RWPE2 (cell line): ENCODE measurements around the gene ARL2BP.

ENCODE experiments used
- ATAC-seq: fragments of 200-7000 bp; cut with Tn5 transposase; 3 replicates; pipeline ENCODE4 v1.9.1; 2021; ENCODE audit warnings: low read depth
- DNase-seq: peaks from one replicate; pipeline ENCODE4 v3.0.0-alpha.2; 2020; ENCODE audit warnings: low spot score
- H3K27ac ChIP-seq: fragments of 450-650 bp; 2 replicates; pipeline ENCODE4 v1.5.1; 2017; ENCODE audit warnings: mild to moderate bottlenecking; ENCODE audit not compliant: poor library complexity, severe bottlenecking
- H3K27me3 ChIP-seq: fragments of 250-450 bp; sonication (Bioruptor Pico); 2 replicates; pipeline ENCODE4 v1.5.1; 2021; ENCODE audit warnings: mild to moderate bottlenecking, moderate library complexity; ENCODE audit not compliant: insufficient read depth, poor library complexity, severe bottlenecking
- H3K36me3 ChIP-seq: fragments of 250-450 bp; sonication (Bioruptor Pico); 2 replicates; pipeline ENCODE4 v1.5.1; 2020; ENCODE audit warnings: low read depth, mild to moderate bottlenecking, moderate library complexity
- H3K4me1 ChIP-seq: fragments of 250-450 bp; sonication (Bioruptor Pico); 2 replicates; pipeline ENCODE4 v1.5.1; 2021; ENCODE audit warnings: mild to moderate bottlenecking, moderate library complexity; ENCODE audit not compliant: insufficient read depth, poor library complexity, severe bottlenecking
- H3K4me3 ChIP-seq: fragments of 250-450 bp; sonication (Bioruptor Pico); 2 replicates; pipeline ENCODE4 v1.5.1; 2021; ENCODE audit warnings: mild to moderate bottlenecking, moderate library complexity; ENCODE audit not compliant: severe bottlenecking
- H3K9me3 ChIP-seq: fragments of 250-450 bp; sonication (Bioruptor Pico); 2 replicates; pipeline ENCODE4 v1.5.1; 2021; ENCODE audit warnings: mild to moderate bottlenecking, moderate library complexity; ENCODE audit not compliant: severe bottlenecking
- TF ChIP-seq, protein P1 (sequence below): fragments of 450-650 bp; IDR thresholded peaks from one replicate; pipeline ENCODE4 v1.5.1; 2017; ENCODE audit warnings: mild to moderate bottlenecking, moderate library complexity; ENCODE audit not compliant: poor library complexity, severe bottlenecking

ARL2BP gene

DNA sequence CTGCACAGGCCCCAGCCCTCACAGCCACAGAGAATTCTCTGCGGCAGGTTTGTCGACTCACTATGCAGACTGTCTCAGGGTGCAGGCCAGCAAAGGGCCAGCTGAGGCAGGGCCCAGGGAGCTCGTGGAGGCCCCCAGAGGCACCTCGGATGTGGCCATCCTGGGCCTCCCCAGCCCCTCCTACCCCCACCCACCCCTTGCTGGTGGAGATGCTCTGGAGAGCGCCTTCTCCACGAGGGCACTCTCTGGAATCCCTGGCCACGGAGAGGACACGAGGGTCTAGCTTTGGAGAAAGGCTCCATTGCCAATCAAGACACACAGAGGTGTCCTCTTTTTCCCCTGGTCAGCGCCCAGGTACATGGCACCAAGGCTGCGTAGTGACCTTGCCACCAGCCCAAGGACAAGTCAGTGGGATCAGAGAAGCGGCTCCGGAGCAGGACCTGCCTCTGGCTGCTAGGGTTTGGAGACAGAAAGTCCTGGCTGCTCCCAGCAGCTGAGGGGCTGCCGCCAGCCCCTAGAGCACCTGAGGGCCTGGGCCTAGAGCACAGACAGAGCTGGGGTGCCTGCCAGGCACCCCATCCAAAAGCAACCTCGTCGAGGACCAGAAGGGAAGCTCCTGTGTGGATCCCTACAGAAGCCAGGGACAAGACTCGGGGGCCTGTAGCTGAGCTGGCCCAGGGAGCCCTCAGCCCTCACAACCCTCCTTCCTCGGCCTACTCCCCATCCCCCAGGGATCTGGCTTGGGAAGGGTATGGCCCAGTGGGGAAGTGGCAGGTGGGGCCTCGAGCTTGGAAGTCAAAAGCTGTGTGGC, 18.7 kb downstream of the ARL2BP start:
- H3K27ac ChIP-seq: peak overlapping the region; percentile 83
- H3K4me1 ChIP-seq: peaks cover 52% of the 10 kb centered on the region
- H3K9me3 ChIP-seq: no peaks in the 10 kb centered on the region
- peaks cover 16% of the 10 kb centered on the region for H3K36me3 ChIP-seq
- no peak overlapping the region for H3K4me3 ChIP-seq
- DNase-seq (peak; percentile 47), ATAC-seq (no peak)
- H3K27me3 ChIP-seq: no peaks in the 10 kb centered on the region
- TF ChIP-seq, protein P1, sequence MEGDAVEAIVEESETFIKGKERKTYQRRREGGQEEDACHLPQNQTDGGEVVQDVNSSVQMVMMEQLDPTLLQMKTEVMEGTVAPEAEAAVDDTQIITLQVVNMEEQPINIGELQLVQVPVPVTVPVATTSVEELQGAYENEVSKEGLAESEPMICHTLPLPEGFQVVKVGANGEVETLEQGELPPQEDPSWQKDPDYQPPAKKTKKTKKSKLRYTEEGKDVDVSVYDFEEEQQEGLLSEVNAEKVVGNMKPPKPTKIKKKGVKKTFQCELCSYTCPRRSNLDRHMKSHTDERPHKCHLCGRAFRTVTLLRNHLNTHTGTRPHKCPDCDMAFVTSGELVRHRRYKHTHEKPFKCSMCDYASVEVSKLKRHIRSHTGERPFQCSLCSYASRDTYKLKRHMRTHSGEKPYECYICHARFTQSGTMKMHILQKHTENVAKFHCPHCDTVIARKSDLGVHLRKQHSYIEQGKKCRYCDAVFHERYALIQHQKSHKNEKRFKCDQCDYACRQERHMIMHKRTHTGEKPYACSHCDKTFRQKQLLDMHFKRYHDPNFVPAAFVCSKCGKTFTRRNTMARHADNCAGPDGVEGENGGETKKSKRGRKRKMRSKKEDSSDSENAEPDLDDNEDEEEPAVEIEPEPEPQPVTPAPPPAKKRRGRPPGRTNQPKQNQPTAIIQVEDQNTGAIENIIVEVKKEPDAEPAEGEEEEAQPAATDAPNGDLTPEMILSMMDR: no peak

GRCh38 chr16:57264381-57264780, 19.3 kb downstream of the ARL2BP start:
- ATAC-seq (no peak), DNase-seq (peak; percentile 34)
- Histone ChIP-seq H3K4me1 (peaks cover 52% of the 10 kb centered on the region), H3K36me3 (peaks cover 15% of the 10 kb centered on the region), H3K4me3 (no peak overlapping the region), H3K9me3 (no peaks in the 10 kb centered on the region), H3K27me3 (no peaks in the 10 kb centered on the region), H3K27ac (peak overlapping the region; percentile 83)
- TF ChIP-seq, protein P1: no peak

GRCh38 chr16:57264950-57265371, 19.9 kb downstream of the ARL2BP start:
- ATAC-seq (no peak; the same call in 2 of the 3 replicates), DNase-seq (peak; percentile 60)
- TF ChIP-seq, protein P1: no peak
- H3K4me3 ChIP-seq: no peak overlapping the region
- peak overlapping the region; percentile 83 for H3K27ac ChIP-seq
- peaks cover 51% of the 10 kb centered on the region for H3K4me1 ChIP-seq
- peaks cover 12% of the 10 kb centered on the region for H3K36me3 ChIP-seq
- no peaks in the 10 kb centered on the region for H3K27me3 ChIP-seq
- no peaks in the 10 kb centered on the region for H3K9me3 ChIP-seq

DNA sequence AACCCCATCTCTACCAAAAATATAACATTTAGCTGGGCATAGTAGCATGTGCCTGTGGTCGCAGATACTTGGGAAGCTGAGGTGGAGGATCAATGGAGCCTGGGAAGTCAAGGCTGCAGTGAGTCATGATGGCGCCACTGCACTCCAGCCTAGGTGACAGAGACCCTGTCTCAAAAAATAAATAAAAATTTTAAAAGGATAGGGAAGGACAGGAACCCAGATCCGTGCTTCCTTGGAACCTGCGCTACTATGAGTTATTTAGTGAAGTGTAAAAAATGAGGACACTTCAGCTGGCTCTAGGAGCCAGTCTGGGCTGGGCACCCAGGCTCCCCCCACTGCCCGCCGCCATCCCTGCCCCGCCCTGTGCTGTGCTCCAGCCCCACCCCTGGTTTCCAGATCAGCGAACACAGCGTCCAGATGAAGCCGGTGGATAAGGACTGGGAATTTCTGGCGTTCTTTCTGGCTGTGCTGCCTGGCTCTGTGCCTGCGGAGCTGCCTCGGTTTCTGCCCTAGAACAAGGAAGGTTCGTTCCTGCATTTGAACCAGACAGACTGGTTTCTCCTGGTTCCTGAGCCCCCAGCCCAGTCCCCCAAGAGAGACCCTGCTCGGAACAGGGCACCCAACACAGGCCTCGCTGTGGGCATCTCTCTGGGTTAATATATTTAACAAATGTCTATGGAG, 20.9 kb downstream of the ARL2BP start:
- Histone ChIP-seq H3K36me3 (peaks cover 11% of the 10 kb centered on the region), H3K4me1 (peaks cover 41% of the 10 kb centered on the region), H3K27me3 (no peaks in the 10 kb centered on the region), H3K4me3 (no peak overlapping the region), H3K9me3 (no peaks in the 10 kb centered on the region), H3K27ac (peak overlapping the region; percentile 83)
- TF ChIP-seq, protein P1: no peak
- DNase-seq (peak; percentile 75), ATAC-seq (peak; percentile 86)
